ENCODE measurements around the gene COX17.

COX17 gene, protein sequence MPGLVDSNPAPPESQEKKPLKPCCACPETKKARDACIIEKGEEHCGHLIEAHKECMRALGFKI

GRCh38 chr3:119676771-119677640, at the start of gene COX17:
Gene COX17 (minus strand): TSS chr3:119677406. CDS start chr3:119677310, 96 bp downstream.
- no peak for TF ChIP-seq CTCF (IDR thresholded peaks at IDR 0.05; ENCODE audit: low read depth, low read length, missing control alignments)
- in situ Hi-C loops (cut with HindIII; ENCODE audit: low sequenced_read_pairs) = no loop called here
- peak within 1 kb of the TSS; percentile 64 for H3K4me3 ChIP-seq (ENCODE audit: low read depth, low read length)
- peak; percentile 92 for DNase-seq (ENCODE audit: low read depth)

- no peak for DNase-seq (ENCODE audit: low read depth)
- in situ Hi-C loops (cut with HindIII; ENCODE audit: low sequenced_read_pairs) = no loop called here
- H3K4me3 ChIP-seq (ENCODE audit: low read depth, low read length) = no peak overlapping the region
- no peak for TF ChIP-seq CTCF (IDR thresholded peaks at IDR 0.05; ENCODE audit: low read depth, low read length, missing control alignments)
Measured at GRCh38 chr3:119726909-119727308, 49.7 kb upstream of the COX17 start.

- in situ Hi-C loops (cut with HindIII; ENCODE audit: low sequenced_read_pairs) = no loop called here
- no peak for TF ChIP-seq CTCF (IDR thresholded peaks at IDR 0.05; ENCODE audit: low read depth, low read length, missing control alignments)
- DNase-seq (ENCODE audit: low read depth) = no peak
- H3K4me3 ChIP-seq (ENCODE audit: low read depth, low read length) = no peak overlapping the region
Measured at GRCh38 chr3:119723022-119723421, 45.8 kb upstream of the COX17 start.

DNA sequence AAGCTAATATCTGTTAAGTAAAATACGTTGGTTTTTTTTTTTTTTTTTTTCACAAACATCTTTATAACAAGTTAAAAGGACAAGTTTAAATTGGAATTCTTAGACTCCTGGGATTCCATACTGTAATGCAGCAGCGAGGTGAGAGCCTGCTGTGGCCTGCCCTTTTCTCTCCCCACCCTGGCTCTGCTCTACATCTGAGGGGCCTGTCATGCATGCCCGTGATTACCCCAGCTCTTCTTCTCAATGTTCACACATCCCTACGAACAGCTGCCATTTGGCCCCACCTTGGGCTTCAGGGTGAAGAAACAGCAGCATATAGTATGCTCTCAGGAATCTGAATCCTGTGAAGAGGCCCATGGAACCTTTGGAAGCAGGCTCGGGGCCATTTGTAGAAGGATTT, 40.3 kb upstream of the COX17 start:
- H3K4me3 ChIP-seq (ENCODE audit: low read depth, low read length) = no peak overlapping the region
- in situ Hi-C loops (cut with HindIII; ENCODE audit: low sequenced_read_pairs) = no loop called here
- no peak for TF ChIP-seq CTCF (IDR thresholded peaks at IDR 0.05; ENCODE audit: low read depth, low read length, missing control alignments)
- DNase-seq (ENCODE audit: low read depth) = no peak

DNA sequence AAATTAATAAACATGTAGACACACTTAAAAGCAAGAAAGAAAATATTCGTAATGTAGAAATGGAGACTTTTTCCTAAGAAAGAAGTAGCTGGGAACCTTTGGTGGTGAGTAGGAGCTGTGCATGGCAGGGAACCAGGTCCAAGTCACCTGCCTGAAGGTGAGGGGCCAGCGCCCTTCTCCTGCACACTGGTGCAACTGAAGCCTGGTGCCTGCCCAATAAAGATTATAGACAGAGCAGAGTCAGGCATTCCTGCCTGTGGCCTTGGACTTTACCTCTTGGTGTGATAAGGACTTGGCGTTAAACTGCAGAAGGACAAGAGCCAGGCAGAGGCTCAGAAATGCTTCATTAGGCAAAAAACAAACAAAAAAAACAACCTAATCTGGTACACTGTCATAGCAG, 39.8 kb upstream of the COX17 start:
- in situ Hi-C loops (cut with HindIII; ENCODE audit: low sequenced_read_pairs) = no loop called here
- no peak overlapping the region for H3K4me3 ChIP-seq (ENCODE audit: low read depth, low read length)
- no peak for TF ChIP-seq CTCF (IDR thresholded peaks at IDR 0.05; ENCODE audit: low read depth, low read length, missing control alignments)
- DNase-seq (ENCODE audit: low read depth) = no peak

DNA sequence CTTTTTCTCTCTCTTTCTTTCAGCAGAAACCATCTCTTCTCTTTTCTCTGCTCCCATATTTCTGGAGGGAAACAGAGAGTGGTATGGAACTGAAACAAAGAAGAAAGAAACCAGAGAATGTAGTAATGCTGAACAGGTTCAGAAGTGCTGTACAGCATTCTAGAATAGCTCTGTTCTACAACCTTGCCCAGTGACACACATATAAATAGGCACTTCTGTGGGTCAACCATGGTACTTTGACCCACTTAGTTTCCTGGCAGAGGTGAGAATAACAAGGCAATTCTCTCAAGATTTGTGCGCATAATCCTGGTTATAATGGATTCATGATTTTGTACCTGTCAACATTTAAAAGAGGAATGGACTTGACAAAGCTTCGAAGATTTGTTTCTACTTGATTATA, 37.9 kb upstream of the COX17 start:
- no peak overlapping the region for H3K4me3 ChIP-seq (ENCODE audit: low read depth, low read length)
- DNase-seq (ENCODE audit: low read depth) = no peak

More for the DNA sequence above, 37.9 kb upstream of the COX17 start:
- no peak for TF ChIP-seq CTCF (IDR thresholded peaks at IDR 0.05; ENCODE audit: low read depth, low read length, missing control alignments)
- in situ Hi-C loops (cut with HindIII; ENCODE audit: low sequenced_read_pairs) = no loop called here
